ENCODE data around the gene IL12RB2.

IL12RB2 gene

DNA sequence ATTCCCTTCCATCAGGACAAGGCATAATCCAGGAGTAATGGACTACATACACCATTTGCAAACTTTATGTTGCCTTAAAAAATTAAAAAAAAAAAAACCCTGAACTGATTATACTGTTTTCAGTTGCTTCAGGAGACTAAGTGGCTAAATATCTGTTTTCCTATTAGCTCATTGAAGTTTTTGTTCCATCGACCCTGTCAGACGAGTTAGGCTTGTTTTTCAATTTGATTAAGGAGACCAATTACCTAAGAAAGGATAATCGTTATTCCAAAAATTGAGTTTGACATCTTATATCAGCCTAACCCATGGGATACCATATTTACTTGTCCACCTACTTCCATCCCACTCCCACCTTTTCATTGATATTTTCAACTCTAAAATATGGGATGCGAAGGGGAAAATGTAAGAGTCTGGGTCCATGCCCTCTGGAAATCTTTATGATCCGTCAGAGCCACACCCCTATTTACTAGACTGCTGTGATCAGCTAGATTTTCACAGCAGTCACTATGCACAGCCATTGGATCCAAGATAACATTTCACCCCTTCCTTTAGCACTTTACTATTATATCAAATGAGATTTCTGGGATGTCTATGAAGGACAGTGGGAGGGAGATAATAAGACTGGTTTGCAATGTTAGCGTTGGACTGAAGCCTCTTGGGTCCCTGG lies 41.0 kb downstream of the IL12RB2 start:
- no peak for DNase-seq

DNA sequence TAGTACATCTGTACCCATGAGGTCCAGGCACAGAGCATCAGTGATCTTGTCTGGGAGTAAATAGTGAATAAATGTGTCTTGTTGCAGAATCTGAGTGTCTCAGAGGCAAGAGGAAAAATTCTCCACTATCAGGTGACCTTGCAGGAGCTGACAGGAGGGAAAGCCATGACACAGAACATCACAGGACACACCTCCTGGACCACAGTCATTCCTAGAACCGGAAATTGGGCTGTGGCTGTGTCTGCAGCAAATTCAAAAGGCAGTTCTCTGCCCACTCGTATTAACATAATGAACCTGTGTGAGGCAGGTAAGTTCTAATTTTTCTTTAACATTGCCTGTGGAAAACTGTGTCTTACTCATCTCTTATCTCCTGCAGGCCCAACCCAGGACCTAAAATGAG lies 43.1 kb downstream of the IL12RB2 start:
- DNase-seq: no peak

DNA sequence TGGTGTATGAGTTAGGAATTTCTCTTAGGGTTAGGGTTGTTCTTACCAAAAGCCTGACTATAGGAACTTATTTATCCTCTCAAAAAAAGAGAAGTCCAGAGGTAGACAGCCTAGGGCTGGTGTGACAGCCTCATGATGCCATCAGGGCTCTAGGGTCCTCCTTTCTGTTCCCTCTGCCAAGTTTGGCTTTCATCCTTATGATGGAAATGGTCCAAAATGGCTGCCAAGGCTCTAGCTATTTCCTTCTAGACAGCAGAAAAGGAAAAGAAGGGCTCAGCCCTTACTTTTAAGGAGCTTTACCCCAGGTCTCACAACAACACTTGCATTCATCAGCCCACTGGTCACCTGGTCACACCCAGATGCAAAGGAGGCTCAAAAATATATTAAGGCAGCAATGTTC lies 44.5 kb downstream of the IL12RB2 start:
- no peak for DNase-seq

DNA sequence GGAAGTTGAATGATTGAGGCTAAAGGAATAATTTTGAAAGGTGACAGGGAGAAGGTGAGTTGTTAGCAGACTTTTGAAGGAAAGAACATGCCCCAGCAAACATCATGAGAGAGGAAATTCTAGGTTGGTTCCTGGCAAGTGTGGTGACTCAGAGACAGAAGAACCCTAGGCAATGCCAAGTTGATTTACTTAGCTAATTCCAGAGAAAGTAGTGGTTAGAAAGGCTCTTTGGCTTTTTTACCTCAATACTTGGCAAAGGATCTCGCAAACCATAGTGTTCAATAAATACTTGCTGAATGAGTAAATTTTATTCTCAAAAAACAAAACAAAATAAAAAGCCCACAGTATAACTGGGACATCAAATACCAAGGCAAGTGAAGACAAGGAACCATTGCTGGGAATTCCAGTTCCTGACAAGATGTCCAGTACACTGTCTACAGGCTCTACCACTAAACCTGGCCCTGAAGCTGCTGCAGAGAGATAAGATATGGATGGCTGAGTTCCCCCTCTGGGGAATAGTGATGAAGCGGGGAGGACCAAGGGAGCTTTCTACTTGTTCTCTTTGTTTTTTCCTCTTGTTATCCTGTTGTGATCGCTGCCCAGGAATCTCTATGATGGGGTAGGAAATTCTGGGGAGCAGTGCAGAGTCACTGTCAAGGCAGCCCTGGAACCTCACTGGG lies 48.2 kb downstream of the IL12RB2 start:
- no peak for DNase-seq

DNA sequence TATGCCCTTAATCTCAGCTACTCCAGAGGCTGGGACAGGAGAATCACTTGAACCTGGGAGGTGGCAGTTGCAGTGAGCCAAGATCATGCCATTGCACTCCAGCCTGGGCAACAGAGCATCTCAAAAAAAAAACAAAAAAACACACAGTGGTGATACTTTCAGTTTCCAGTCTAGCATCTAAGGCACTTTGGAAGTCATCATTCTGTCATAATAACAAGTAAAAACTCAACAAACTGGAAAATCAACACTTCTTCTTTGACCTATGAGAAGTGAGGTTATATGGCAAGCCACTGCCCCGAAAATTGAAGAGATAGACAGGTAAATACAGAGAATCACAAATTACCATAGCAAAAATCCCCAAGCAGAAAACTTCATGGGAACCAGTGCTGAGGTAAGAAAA lies 51.9 kb downstream of the IL12RB2 start:
- DNase-seq: no peak

DNA sequence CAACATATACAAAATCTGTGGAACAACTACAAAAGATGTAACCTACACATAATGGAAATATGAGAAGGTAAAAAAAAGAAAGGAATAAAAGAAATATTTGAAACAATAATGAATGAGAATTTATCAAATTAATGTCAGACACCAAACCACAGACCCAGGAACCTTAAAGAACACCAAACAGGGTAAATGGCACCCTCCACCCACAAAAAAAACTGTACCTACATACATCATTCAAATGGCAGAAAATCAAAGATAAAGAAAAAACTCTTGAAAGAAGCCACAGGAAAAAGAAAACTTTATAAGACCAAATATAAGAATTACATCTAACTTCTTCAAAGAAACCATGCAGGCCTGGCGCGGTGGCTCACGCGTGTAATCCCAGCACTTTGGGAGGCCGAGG lies 54.0 kb downstream of the IL12RB2 start:
- no peak for DNase-seq

DNA sequence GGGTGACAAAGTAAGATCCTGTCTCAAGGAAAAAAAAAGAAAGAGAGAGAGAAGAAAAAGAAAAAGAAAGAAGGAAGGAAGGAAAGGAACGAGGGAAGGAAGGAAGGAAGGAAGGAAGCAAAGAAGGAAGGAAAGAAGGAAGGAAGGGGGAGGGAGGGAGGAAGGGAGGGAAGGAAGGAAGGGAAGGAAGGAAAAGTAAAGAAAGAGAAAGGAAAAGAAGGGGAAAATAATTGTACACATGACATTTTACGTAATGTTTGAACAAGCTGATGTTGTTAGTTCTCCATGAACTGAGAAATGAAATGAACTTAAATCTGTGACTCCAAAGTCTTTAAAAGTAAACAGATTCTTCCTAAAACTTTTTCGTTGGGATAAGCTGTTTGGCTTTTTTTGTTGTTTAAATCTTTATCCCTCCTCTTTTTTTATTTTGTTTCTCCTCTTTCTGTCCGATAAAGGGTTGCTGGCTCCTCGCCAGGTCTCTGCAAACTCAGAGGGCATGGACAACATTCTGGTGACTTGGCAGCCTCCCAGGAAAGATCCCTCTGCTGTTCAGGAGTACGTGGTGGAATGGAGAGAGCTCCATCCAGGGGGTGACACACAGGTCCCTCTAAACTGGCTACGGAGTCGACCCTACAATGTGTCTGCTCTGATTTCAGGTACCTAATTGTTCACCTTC lies 59.8 kb downstream of the IL12RB2 start:
- DNase-seq: no peak

DNA sequence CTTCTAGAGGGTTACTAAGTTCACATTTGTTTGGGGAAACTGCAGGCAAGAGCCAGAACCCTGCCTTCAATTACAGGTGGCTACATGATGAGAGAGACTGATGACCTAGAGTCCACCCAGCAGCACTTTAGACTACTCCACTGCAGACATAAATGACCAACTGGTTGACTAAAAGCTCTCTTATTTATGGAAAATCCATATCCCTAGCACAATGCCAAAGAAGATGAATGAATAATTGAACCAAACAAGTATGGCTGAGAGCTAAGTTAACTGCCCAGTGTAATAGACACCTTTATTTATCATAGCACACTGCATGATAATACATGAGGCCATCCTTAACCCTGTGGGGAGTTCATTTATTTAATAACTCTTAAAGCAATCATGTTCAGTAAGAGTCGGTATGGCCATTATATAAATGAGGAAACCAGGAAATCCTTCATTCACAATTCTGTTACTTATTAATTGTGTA lies 60.4 kb downstream of the IL12RB2 start:
- DNase-seq: no peak

DNA sequence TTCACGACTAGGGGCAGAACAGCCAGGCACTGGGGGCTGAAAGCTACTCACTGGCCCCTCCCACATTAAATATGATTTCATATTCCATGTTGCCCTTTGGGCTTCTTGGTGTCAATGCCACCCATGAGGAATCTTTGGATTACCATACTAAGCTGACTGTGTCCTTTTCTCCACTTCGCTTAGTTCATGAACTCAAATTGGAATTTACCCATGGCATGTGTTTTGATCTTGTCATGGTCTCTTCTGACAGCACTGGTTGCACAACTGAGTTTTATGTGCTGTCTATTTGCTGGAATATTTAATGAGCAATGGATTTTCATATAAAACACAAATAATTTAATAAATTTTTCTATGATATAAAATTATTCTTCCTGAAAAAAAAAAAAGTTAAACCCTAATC lies 63.4 kb downstream of the IL12RB2 start:
- no peak for DNase-seq

DNA sequence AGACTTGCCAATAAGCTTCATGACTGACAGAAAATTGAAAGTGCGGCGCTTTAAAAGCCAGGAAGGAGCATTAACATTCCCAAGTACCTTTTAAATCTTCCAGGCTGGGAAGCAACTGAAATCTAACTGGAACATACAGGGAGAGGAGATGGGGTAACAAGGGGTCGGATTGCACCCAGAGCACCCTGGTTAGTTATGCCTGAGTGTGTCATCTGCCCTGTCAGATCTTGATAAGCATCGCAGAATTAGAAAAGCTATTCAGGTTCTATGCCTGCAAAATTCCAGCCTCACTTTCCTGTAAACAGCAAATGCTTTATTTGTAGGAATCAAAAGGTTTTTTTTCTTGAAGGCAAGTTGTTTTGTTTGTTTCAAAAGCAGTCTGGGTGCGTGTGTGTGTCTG lies 64.0 kb downstream of the IL12RB2 start:
- no peak for DNase-seq

DNA sequence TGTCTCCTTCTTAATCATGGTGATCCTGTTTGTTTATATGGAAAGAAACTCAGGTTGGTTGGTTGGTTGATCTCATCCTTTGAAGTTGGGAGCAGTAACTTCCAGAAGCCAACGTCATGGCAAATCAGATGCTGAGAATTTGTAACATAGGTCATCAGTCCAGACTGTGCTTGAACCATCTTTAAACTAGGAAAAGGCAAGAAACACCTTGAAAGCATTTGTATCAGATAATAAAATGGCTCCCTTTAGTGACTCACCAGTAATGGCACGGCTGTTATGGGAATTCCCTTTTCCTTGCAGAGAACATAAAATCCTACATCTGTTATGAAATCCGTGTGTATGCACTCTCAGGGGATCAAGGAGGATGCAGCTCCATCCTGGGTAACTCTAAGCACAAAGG lies 64.5 kb downstream of the IL12RB2 start:
- DNase-seq: no peak

DNA sequence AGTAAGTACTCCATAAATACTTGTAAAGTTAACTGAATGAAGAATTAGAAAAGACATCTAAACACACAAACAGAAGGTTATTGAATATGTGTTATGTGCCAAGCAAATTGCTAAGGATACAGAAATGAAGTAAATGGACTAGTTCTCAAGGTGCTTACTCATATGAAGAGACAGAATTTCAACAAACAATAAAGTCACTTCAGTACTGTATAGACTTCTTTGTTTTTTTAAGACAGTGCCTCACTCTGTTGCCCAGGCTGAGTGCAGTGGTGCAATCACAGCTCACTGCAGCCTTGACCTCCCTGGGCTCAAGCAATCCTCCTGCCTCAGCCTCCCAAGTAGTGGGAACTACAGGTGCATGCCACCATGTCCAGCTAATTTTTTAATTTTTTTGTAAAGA lies 65.2 kb downstream of the IL12RB2 start:
- DNase-seq: no peak

DNA sequence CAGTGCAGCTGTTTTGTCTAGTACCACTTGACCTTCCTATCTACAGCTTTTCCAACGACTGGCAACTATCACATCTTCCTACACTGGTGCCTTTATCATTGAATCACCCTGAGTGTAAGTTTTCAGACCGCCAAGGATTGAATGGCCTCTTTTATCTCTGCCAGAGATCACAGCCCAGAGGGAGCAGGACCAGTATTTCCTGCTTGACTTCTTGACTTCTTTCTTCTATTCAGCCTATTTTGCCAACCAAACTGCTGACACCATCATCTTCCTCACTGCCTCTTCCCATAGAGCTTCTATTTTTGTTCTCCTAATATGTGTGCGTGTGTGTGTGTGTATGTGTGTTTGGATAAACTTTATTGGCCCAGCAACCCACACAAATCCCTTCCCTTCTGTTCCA lies 68.7 kb downstream of the IL12RB2 start:
- DNase-seq: no peak

DNA sequence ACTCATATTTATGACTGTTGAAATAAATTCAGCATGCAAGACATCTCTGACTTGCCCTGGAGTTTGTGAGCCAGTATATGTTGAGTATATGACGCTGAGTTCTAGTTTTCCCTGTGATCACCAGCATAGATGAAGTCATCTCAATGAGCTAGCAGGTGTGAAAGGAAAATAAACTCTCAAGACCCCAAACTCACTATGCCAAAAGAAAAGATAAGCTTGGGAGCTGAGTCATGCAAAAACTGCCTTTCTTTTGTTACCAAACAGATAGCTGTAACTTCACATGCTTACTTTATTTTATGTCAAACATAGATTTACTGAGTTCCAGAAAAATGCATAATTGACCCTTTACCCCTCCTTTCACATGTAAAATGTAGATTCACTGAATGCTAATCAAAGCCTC lies 69.6 kb downstream of the IL12RB2 start:
- no peak for DNase-seq

DNA sequence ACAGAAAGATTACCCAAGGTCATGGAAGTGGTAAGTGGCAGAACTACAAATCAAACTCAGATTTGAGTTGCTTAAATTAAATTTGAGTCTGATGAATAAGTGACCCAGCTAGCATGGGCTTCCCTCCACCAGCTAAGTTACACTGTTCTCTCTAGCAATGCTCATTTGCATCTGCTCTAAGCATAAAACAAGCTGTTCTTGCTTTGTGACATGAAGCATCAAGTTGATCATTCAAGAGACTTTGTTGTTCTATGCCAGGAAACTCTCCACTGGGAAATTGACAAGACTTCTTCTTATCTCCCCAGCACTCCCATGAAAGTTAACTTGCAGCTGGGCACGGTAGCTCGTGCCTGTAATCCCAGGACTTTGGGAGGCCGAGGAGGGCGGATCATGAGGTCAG lies 73.5 kb downstream of the IL12RB2 start:
- no peak for DNase-seq

DNA sequence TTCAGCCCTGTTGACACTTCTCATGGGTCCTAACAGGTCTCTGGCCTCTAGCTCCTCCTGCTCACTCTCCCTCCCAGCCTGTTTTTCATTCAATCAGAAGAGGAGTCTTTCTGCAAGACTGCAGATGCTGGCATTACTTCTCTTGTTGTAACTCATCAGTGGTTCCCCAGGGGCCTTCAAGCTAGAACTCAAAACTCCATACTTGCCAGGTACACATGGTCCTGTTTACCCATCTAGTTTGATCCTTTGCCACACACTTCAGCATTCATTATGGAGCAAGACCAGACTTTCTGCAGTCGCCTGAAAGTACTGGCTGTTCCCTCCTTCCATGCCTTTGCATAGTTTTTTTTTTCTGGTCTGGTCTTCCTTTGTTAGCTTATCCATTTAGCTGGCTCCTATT lies 74.6 kb downstream of the IL12RB2 start:
- DNase-seq: no peak

DNA sequence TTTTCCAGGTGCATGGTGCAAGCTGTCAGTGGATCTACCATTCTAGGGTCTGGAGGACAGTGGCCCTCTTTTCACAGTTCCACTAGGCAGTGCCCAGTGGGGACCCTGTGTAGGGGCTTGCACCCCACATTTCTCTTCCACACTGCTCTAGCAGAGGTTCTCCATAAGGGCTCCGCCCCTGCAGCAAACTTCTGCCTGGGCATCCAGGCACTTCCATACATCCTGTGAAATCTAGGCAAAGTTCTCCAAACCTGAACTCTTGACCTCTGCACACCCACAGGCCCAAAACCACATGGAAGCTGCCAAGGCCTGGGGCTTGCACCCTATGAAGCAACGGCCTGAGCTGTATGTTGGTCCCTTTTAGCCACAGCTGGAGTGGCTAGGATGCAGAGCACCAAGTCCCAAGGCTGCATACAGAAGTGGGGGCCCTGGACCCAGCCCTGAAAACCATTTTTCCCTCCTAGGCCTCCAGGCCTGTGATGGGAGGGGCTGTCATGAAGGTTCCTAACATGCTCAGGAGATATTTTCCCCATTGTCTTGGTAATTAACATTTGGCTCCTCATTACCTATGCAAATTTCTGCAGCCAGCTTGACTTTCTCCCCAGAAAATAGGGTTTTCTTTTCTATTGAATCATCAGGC lies 76.4 kb downstream of the IL12RB2 start:
- no peak for DNase-seq

DNA sequence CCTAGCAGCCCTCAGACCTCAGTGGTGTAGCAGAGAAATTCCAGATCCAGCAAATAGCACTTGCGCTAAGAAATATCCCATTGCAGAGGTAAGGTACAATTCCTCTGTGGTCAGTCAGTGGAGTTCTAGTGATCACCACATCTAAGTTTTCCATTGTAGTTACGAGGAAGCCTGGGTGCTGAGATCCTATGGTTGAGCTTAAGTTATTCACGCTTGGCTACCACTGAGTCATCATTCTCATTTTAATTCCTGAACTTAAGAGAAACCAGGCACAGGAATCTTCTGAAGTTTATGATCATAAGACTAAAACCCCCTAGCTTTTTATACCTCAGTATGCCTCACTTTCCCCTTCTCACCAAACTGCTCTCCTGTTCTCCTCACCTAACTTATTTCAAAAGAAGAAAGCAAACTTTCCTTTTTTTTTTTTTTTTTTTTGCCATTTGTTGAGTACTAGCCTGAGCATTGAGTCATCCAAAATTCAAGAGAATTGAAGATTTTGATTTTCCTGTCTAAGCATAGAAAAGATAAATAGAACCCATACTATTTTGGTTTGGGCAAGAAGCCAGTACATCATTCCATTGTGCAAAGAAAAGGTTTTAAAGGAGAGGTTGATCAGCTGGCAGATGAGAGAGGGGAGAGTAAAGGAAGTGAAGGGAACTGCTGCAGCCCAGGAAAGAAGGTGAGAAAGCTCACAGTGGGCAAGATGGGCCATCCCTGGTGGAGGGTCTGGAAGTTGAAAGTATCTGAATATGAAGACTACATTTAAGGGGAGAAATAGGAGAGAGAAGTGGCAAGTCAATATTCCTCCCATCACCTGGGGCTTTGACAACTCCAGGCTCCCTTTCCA lies 82.6 kb downstream of the IL12RB2 start:
- no peak for DNase-seq

DNA sequence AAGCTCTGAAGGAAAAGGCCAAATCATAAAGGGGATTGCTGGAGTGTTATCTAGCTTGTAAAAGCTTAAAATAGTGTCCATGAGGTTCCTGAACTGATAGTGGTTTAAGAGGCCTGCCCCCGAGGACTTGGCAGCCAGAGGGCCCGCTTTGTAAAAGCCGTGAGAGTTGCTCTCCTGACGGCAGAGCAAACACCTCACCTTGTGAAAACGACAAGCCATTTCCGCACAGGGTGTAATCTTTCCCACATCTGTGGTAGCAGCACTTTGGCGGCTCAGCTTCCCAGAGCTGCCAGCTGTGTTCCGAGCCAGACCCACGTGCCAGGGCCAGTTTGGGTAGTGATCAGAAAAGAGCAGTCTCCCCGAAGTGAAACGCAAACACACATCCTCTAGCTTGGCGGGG lies 85.6 kb downstream of the IL12RB2 start:
- DNase-seq: no peak

DNA sequence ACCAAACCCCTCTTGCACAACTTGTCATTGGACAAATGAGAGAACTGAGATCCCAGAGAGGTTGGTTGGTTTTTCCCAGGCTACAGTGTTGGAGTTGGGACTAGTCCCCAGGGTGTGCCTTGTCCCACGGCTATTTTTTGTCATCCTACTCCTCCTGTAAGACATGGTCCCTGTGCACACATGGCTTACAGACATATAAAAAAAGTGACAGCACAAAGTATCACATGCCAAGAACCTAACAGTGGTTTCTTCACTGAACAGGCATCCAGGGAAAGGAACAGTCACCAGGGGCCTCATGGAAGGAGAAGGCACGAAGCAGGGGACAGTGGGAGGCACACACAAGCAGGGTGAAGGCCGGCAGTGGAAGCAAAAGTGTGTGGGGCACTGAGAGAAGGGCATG lies 86.1 kb downstream of the IL12RB2 start:
- no peak for DNase-seq

DNA sequence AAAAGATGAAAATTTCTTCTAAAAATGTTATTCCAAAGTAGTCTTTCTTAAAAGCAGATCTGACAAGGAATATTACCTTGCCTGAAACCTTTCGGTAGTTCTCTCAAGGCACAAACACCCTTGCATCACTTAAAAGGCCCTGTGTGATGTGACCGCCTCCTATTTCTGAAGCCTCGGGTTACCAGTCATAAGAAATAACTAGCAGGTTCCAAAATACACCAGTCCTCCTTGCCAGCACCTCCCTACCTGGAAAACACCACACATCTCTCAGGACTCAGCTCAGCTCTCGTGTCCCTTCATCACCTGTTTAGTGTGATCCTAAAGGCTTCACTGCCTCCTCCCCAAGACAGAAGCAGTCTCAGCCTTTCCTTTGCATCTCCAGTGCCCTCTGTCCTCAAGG lies 86.9 kb downstream of the IL12RB2 start:
- no peak for DNase-seq

DNA sequence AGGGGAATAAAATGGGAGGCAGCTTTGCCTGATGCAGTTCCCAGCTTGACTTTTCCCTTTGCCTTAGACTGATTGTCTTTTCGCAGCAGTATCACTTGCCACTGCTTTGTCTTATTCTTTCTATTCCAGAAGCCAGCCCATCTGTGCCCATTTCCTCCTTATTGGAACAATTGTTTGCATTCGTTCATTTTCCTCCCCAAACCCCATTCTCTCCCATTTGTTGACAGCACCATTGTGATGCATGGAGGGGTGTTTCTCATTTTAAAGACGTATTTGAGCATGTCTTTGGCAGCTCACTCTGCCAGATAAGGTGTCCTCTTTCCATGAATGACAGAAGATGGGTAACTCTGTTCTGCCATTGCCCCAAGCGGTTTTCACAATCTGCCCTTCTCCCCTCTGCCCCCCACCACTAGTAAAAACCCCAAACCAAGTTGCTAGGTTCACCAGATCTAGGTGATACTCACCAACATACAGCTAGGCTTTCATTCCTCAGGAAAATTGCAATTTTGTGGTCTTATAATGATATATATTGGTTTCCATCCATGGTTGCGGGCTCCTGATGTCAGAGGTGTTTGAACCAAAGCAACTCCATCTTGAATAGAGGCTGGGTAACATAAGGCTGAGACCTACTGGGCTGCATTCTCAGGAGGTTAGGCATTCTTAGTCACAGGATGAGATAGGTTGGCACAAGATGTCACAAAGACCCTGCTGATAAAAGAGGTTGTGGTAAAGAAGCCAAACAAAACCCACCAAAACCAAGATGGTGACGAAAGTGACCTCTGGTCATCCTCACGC lies 91.7 kb downstream of the IL12RB2 start:
- DNase-seq: no peak

Measured in bone marrow (tissue), 2 donors.